Glutamatergic neuron (in vitro differentiated cells): Measurements from ENCODE around the gene NYAP2. TPM values are rescaled to one million over a fixed set of nuclear protein-coding genes. Genes with fewer than 3 reads are reported as not detected.

ENCODE experiments used
- DNase-seq: peaks from one replicate; pipeline ENCODE4 v3.0.0; 2022
- H3K27ac Mint-ChIP-seq: one replicate; pipeline ENCODE4 v1.8.0; 2020; ENCODE audit warnings: mild to moderate bottlenecking, mixed read lengths, inconsistent platforms; ENCODE audit not compliant: unreplicated experiment
- H3K27me3 Mint-ChIP-seq: one replicate; pipeline ENCODE4 v1.8.0; 2020; ENCODE audit warnings: mild to moderate bottlenecking, moderate library complexity, mixed read lengths, inconsistent platforms; ENCODE audit not compliant: unreplicated experiment
- H3K36me3 Mint-ChIP-seq: one replicate; pipeline ENCODE4 v1.8.0; 2020; ENCODE audit warnings: mild to moderate bottlenecking, mixed read lengths, inconsistent platforms; ENCODE audit not compliant: unreplicated experiment
- H3K4me1 Mint-ChIP-seq: one replicate; pipeline ENCODE4 v1.8.0; 2020; ENCODE audit warnings: mild to moderate bottlenecking, low read depth, mixed read lengths, inconsistent platforms; ENCODE audit not compliant: unreplicated experiment
- H3K4me3 Mint-ChIP-seq: one replicate; pipeline ENCODE4 v1.8.0; 2020; ENCODE audit warnings: mild to moderate bottlenecking, mixed read lengths, inconsistent platforms; ENCODE audit not compliant: unreplicated experiment
- H3K9me3 Mint-ChIP-seq: one replicate; pipeline ENCODE4 v1.8.0; 2020; ENCODE audit warnings: mild to moderate bottlenecking, moderate library complexity, mixed read lengths, inconsistent platforms; ENCODE audit not compliant: unreplicated experiment
- total RNA-seq: library from RNA; stranded (reverse); fragmentation: NEBNext Ultra II Directional; extraction: Animal tissue kit (Norgen Biotek cat#: 25700); gene quantifications from one replicate; pipeline ENCODE4 v1.2.1, GENCODE V29; 2021; ENCODE audit not compliant: unreplicated experiment
- TF ChIP-seq, protein P1 (sequence below): fragments of 200-600 bp; sonication (generic); IDR thresholded peaks from one replicate; pipeline ENCODE4 v1.5.0; 2021; ENCODE audit not compliant: partially characterized antibody, unreplicated experiment

Gene NYAP2
- total RNA-seq, 1 donor from 2014 or later: 0.32 TPM

DNA sequence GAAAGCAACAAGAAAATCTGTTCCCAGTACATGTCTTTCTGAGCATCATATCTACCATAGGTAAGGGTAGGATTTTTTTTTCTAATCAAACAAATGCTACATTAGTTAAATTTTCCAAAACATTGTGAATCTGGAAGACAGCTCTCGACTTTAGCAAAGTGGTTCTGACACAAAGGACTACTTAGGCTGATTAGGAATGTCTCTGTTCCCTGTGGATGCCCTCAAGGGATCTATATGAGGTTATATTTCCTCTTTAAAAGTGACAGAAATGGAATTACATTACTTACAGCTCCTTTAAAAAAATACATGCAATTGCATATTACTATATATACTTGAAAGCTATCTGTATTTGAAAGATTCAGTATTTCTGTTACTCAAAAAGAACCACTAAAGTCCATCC lies 15.4 kb downstream of the NYAP2 start:
- Mint-ChIP-seq H3K27ac (no peak overlapping the region), H3K36me3 (no peaks in the 10 kb centered on the region), H3K27me3 (peaks cover 2% of the 10 kb centered on the region), H3K9me3 (no peaks in the 10 kb centered on the region), H3K4me3 (no peak overlapping the region), H3K4me1 (peaks cover 5% of the 10 kb centered on the region)
- TF ChIP-seq, protein P1, sequence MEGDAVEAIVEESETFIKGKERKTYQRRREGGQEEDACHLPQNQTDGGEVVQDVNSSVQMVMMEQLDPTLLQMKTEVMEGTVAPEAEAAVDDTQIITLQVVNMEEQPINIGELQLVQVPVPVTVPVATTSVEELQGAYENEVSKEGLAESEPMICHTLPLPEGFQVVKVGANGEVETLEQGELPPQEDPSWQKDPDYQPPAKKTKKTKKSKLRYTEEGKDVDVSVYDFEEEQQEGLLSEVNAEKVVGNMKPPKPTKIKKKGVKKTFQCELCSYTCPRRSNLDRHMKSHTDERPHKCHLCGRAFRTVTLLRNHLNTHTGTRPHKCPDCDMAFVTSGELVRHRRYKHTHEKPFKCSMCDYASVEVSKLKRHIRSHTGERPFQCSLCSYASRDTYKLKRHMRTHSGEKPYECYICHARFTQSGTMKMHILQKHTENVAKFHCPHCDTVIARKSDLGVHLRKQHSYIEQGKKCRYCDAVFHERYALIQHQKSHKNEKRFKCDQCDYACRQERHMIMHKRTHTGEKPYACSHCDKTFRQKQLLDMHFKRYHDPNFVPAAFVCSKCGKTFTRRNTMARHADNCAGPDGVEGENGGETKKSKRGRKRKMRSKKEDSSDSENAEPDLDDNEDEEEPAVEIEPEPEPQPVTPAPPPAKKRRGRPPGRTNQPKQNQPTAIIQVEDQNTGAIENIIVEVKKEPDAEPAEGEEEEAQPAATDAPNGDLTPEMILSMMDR: no peak
- no peak for DNase-seq

DNA sequence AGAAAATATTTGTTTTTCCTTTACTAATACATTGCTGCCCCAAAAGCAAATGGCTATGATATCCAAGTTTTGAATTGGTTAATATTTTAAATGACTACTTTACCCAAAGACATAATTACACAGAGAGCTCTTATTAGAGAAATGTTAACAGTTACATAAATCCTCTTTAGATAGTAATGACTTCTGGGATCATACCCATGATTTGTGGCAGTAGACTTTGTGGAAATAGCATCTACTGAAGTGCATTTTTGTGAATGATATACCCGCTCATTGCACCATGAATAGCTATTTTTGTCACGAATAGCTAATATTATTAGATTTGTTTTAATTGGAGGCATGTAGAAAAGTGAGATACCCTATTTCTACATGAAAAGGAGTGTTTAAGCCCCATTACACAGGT lies 15.8 kb downstream of the NYAP2 start:
- no peak overlapping the region for H3K4me3 Mint-ChIP-seq
- H3K36me3 Mint-ChIP-seq: no peaks in the 10 kb centered on the region
- TF ChIP-seq, protein P1: no peak
- H3K27ac Mint-ChIP-seq: no peak overlapping the region
- no peaks in the 10 kb centered on the region for H3K9me3 Mint-ChIP-seq
- H3K27me3 Mint-ChIP-seq: peaks cover 2% of the 10 kb centered on the region
- peaks cover 5% of the 10 kb centered on the region for H3K4me1 Mint-ChIP-seq
- DNase-seq: no peak

DNA sequence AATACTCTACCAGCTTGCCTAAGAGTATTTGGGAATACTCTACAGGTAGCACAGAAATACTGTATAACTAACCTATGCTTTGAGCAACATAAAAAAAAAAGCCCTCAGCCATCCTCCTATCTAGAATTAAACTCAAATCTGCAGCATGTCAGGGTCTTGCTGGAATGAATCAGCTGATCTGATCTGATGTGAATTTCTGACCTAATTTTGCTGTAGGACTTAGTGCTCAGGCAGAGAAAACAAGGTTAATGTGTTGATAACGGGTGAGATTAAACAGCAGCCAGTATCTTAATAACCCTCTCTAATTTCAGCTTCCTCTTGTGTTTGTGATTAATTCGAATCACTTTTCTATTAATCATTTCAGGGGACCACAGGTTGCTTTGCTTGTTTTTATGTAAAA lies 16.3 kb downstream of the NYAP2 start:
- Mint-ChIP-seq H3K27me3 (peaks cover 2% of the 10 kb centered on the region), H3K27ac (no peak overlapping the region), H3K9me3 (no peaks in the 10 kb centered on the region), H3K36me3 (no peaks in the 10 kb centered on the region), H3K4me1 (peaks cover 5% of the 10 kb centered on the region), H3K4me3 (no peak overlapping the region)
- TF ChIP-seq, protein P1: no peak
- DNase-seq: no peak

DNA sequence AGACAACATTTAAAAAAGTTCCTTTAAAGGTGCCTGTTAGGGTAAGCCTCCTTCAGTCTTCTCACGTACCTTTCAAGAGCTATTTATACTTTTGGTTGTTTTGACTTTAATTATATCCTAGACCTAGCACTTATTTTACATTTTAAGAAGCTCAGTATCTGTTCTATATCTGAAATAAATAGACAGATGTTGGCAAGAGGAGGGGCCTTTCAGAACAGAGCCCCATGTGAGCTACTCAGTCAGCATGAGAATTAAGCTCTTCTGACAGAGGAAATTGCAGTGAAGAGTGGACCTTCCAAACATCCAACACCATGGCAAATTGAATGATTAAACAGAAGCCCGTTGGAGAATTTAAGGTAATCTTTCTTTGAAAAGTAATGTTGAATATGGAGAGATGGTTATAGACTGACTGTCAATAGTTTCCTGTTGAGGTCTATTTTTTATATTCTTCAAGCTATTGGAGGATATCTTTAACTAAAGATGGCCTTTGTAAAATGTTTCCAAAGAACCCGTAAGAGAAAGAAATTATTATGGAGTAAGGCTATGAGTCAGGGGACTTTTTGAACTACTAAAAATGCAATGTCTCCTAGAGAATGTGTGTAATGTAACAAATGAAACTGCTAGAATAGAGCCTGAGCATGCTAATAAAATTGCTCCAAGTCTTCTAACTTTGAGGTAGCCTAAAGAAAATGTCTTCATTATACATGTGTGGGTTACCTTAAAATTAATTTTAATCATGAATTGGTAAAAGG lies 17.3 kb downstream of the NYAP2 start:
- H3K36me3 Mint-ChIP-seq: no peaks in the 10 kb centered on the region
- H3K27ac Mint-ChIP-seq: no peak overlapping the region
- no peak overlapping the region for H3K4me3 Mint-ChIP-seq
- TF ChIP-seq, protein P1: no peak
- DNase-seq: no peak
- peaks cover 2% of the 10 kb centered on the region for H3K27me3 Mint-ChIP-seq
- H3K4me1 Mint-ChIP-seq: peaks cover 6% of the 10 kb centered on the region
- no peaks in the 10 kb centered on the region for H3K9me3 Mint-ChIP-seq

DNA sequence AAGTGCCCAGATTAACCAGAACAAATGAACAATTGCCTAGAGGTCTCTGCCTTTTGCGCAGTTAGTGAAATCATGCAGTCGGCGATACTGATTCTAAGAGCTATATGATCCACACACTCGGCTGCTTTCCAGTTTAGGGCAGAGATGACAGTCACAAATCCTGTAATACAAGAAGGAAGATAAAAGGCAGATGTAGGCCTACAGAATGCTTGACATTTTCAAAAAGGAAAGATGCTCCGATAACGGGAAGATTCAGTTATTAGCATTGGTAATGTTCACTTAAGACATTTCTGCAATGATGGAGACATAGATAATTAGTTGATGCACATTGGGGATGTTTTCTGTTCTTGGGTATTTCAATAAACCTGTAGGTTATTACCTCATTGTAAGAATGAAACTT lies 19.5 kb downstream of the NYAP2 start:
- no peak overlapping the region for H3K4me3 Mint-ChIP-seq
- H3K27ac Mint-ChIP-seq: no peak overlapping the region
- H3K27me3 Mint-ChIP-seq: peaks cover 2% of the 10 kb centered on the region
- peaks cover 13% of the 10 kb centered on the region for H3K4me1 Mint-ChIP-seq
- TF ChIP-seq, protein P1: no peak
- H3K36me3 Mint-ChIP-seq: no peaks in the 10 kb centered on the region
- DNase-seq: no peak
- H3K9me3 Mint-ChIP-seq: no peaks in the 10 kb centered on the region
